IMR-90 (cell line): ENCODE results near the gene CIDEA. TPM values are rescaled to one million over a fixed set of nuclear protein-coding genes. Genes with fewer than 3 reads are reported as not detected.

Source experiments
- ATAC-seq: fragments of 200-7000 bp; cut with Tn5 transposase; 2 replicates; pipeline ENCODE4 v1.9.1; 2020; ENCODE audit warnings: low read depth, mild to moderate bottlenecking, moderate library complexity
- BruUV-seq: library from RNA; stranded (reverse); fragments of 400-500 nt; replicated peaks from 2 replicates; lab custom pipeline; 2021; lab: Mats Ljungman, UMichigan
- CTCF ChIA-PET: fragments of 300-600 bp; formaldehyde crosslinking; extraction: SDS; loops from one replicate; lab custom pipeline; 2021; ENCODE audit warnings: antibody characterized with exemption; lab: Yijun Ruan, JAX
- POLR2A ChIA-PET: fragments of 300-600 bp; sonication (Branson Sonifier 250); formaldehyde crosslinking; loops from one replicate; lab custom pipeline; 2022; ENCODE audit warnings: antibody characterized with exemption; ENCODE audit not compliant: unreplicated experiment; lab: Charles Lee
- DNase-seq: peaks from one replicate; pipeline ENCODE4 v3.0.0; 2013
- H2AFZ ChIP-seq: replicated peaks from 2 replicates; pipeline ENCODE3; 2013; ENCODE audit warnings: low read length, mild to moderate bottlenecking; ENCODE audit not compliant: poor library complexity
- H2AK5ac ChIP-seq: 2 replicates; pipeline ENCODE4 v1.6.1; 2013; ENCODE audit warnings: low read depth, low read length, inconsistent platforms
- H2AK9ac ChIP-seq: replicated peaks from 2 replicates; pipeline ENCODE3; 2013; ENCODE audit warnings: mild to moderate bottlenecking, low read depth, low read length, moderate library complexity; ENCODE audit not compliant: poor library complexity
- H2BK120ac ChIP-seq: 2 replicates; pipeline ENCODE4 v1.6.1; 2013; ENCODE audit warnings: low read depth, low read length, inconsistent platforms
- H2BK15ac ChIP-seq: 3 replicates; pipeline ENCODE4 v1.6.1; 2013; ENCODE audit warnings: low read depth, low read length, inconsistent platforms
- H2BK20ac ChIP-seq: 2 replicates; pipeline ENCODE4 v1.6.1; 2013; ENCODE audit warnings: low read depth, mild to moderate bottlenecking, inconsistent platforms, low read length, moderate library complexity
- H2BK5ac ChIP-seq: 2 replicates; pipeline ENCODE4 v1.6.1; 2013; ENCODE audit warnings: mild to moderate bottlenecking, low read depth, low read length, inconsistent platforms; ENCODE audit not compliant: poor library complexity, severe bottlenecking
- H3K14ac ChIP-seq: replicated peaks from 2 replicates; pipeline ENCODE4 v1.6.1; 2013; ENCODE audit warnings: low read depth, low read length, inconsistent platforms
- H3K18ac ChIP-seq: 2 replicates; pipeline ENCODE4 v1.6.1; 2013; ENCODE audit warnings: low read depth, low read length, control low read depth
- H3K23ac ChIP-seq: 2 replicates; pipeline ENCODE4 v1.6.1; 2013; ENCODE audit warnings: low read depth, low read length, inconsistent platforms
- H3K27ac ChIP-seq: 2 replicates; pipeline ENCODE4 v1.5.1; 2013; ENCODE audit warnings: mild to moderate bottlenecking, control low read depth, low read length; ENCODE audit not compliant: insufficient read depth
- H3K27me3 ChIP-seq: 2 replicates; pipeline ENCODE4 v1.6.1; 2013; ENCODE audit warnings: low read length; ENCODE audit not compliant: control insufficient read depth, insufficient read depth
- H3K36me3 ChIP-seq: 2 replicates; pipeline ENCODE4 v1.6.1; 2013; ENCODE audit warnings: low read length, mixed read lengths; ENCODE audit not compliant: control insufficient read depth, insufficient read depth
- H3K4ac ChIP-seq: 2 replicates; pipeline ENCODE4 v1.6.1; 2013; ENCODE audit warnings: low read depth, low read length, inconsistent platforms
- H3K4me1 ChIP-seq: 2 replicates; pipeline ENCODE4 v1.6.1; 2013; ENCODE audit warnings: low read length, mixed read lengths; ENCODE audit not compliant: control insufficient read depth, insufficient read depth
- H3K4me2 ChIP-seq: 2 replicates; pipeline ENCODE4 v1.6.1; 2013; ENCODE audit warnings: low read depth, mild to moderate bottlenecking, control low read depth, low read length, moderate library complexity
- H3K4me3 ChIP-seq: 2 replicates; pipeline ENCODE4 v1.5.1; 2013; ENCODE audit warnings: low read depth, mild to moderate bottlenecking, control low read depth, low read length, moderate library complexity; ENCODE audit not compliant: insufficient read depth
- H3K56ac ChIP-seq: 2 replicates; pipeline ENCODE4 v1.6.1; 2013; ENCODE audit warnings: low read length, inconsistent platforms; ENCODE audit not compliant: insufficient read depth; ENCODE audit errors: extremely low read depth
- H3K79me1 ChIP-seq, 2 experiments: 2 replicates each; pipeline ENCODE4 v1.6.1; 2013; ENCODE audit warnings: low read length in 2 of 2, inconsistent platforms in 1 of 2, low read depth in 1 of 2
- H3K9ac ChIP-seq: 2 replicates; pipeline ENCODE4 v1.6.1; 2013; ENCODE audit warnings: low read depth, low read length, control low read depth
- H3K9me1 ChIP-seq: 2 replicates; pipeline ENCODE4 v1.6.1; 2013; ENCODE audit warnings: low read length, inconsistent platforms; ENCODE audit not compliant: insufficient read depth
- H3K9me3 ChIP-seq: 2 replicates; pipeline ENCODE4 v1.6.1; 2013; ENCODE audit warnings: low read length; ENCODE audit not compliant: control insufficient read depth, insufficient read depth
- H4K20me1 ChIP-seq: 2 replicates; pipeline ENCODE4 v1.6.1; 2013; ENCODE audit warnings: low read length, inconsistent platforms; ENCODE audit not compliant: insufficient read depth
- H4K5ac ChIP-seq: 2 replicates; pipeline ENCODE4 v1.6.1; 2013; ENCODE audit warnings: mild to moderate bottlenecking, low read depth, low read length, control low read depth
- H4K8ac ChIP-seq, 2 experiments: 2 replicates each; pipeline ENCODE4 v1.6.1; 2013; ENCODE audit warnings: low read depth in 2 of 2, low read length in 2 of 2, control low read depth in 1 of 2, inconsistent platforms in 1 of 2
- H4K91ac ChIP-seq: 2 replicates; pipeline ENCODE4 v1.6.1; 2013; ENCODE audit warnings: low read depth, low read length, inconsistent platforms; ENCODE audit not compliant: insufficient read depth
- BHLHE40 ChIP-seq: fragments of 150-350 bp; IDR thresholded peaks from 2 replicates; pipeline ENCODE4 v1.6.1; 2016; ENCODE audit warnings: mild to moderate bottlenecking, low read depth, low read length
- CEBPB ChIP-seq: IDR thresholded peaks from 2 replicates; pipeline ENCODE4 v1.6.1; 2012; ENCODE audit warnings: low read depth, low read length, improper control_type of control experiment
- CHD1 ChIP-seq: IDR thresholded peaks from 2 replicates; pipeline ENCODE4 v1.6.1; 2012; ENCODE audit warnings: low read depth, low read length, improper control_type of control experiment
- FOS ChIP-seq: fragments of 150-350 bp; IDR thresholded peaks from 2 replicates; pipeline ENCODE4 v1.6.1; 2016; ENCODE audit warnings: low read depth, low read length
- MAZ ChIP-seq: IDR thresholded peaks from 2 replicates; pipeline ENCODE4 v1.6.1; 2012; ENCODE audit warnings: low read depth, mild to moderate bottlenecking, low read length, improper control_type of control experiment, moderate library complexity, borderline replicate concordance
- MXI1 ChIP-seq: IDR thresholded peaks from 2 replicates; pipeline ENCODE4 v1.6.1; 2012; ENCODE audit warnings: low read depth, mild to moderate bottlenecking, low read length, moderate library complexity, borderline replicate concordance
- NFE2L2 ChIP-seq: fragments of 150-350 bp; IDR thresholded peaks from 2 replicates; pipeline ENCODE4 v1.6.1; 2016; ENCODE audit warnings: low read depth, mild to moderate bottlenecking, low read length
- POLR2A ChIP-seq: IDR thresholded peaks from 2 replicates; pipeline ENCODE4 v1.6.1; 2012; ENCODE audit warnings: mild to moderate bottlenecking, low read depth, low read length
- RAD21 ChIP-seq: IDR thresholded peaks from 2 replicates; pipeline ENCODE4 v1.6.1; 2012; ENCODE audit warnings: low read length, improper control_type of control experiment
- RCOR1 ChIP-seq: IDR thresholded peaks from 2 replicates; pipeline ENCODE4 v1.6.1; 2012; ENCODE audit warnings: mild to moderate bottlenecking, low read length, improper control_type of control experiment; ENCODE audit not compliant: insufficient replicate concordance
- RFX5 ChIP-seq: IDR thresholded peaks from 2 replicates; pipeline ENCODE4 v1.8.0; 2012; ENCODE audit warnings: low read depth, mild to moderate bottlenecking, low read length, moderate library complexity
- SMC3 ChIP-seq: fragments of 150-350 bp; IDR thresholded peaks from 2 replicates; pipeline ENCODE4 v1.6.1; 2016; ENCODE audit warnings: low read depth, mild to moderate bottlenecking, antibody characterized with exemption, low read length, moderate library complexity
- WGBS, 2 experiments: methylation state at CpG; one replicate each; pipeline versions ENCODE4 v1.1.5 to v1.1.7; 2013; ENCODE audit warnings: missing lambda C conversion rate in 2 of 2; ENCODE audit not compliant: insufficient read length in 1 of 2; ENCODE audit errors: extremely low coverage in 2 of 2; 5-methylcytosine and 5-hydroxymethylcytosine counted together
- dilution Hi-C: fragments of 300-500 bp; cut with HindIII; formaldehyde crosslinking; loops from one replicate; pipeline ENCODE4 v1.14.3; 2018; ENCODE audit warnings: low sequenced_read_pairs; ENCODE audit not compliant: unreplicated experiment
- in situ Hi-C: fragments of 300-500 bp; cut with MboI; formaldehyde crosslinking; loops from 3 replicates; pipeline ENCODE4 v1.14.3; 2019; ENCODE audit warnings: low sequenced_read_pairs, inconsistent platforms, mixed read lengths
- intact Hi-C: fragments of 100-400 bp; cut with micrococcal nuclease; formaldehyde crosslinking; loops from 2 replicates; pipeline ENCODE4 v1.10.0; 2022
- polyA plus RNA-seq, 3 experiments: library from polyadenylated mRNA; depleted of rRNA; stranded (reverse); fragments of >200 nt; gene quantifications; 2 replicates each; pipeline ENCODE4 v1.2.3, GENCODE V29; 2012; ENCODE audit warnings: low replicate concordance in 1 of 3
- total RNA-seq: library from RNA; depleted of rRNA; stranded (reverse); fragments of >200 nt; gene quantifications from 2 replicates; pipeline ENCODE4 v1.2.3, GENCODE V29; 2012
- TF ChIP-seq, protein P1 (sequence below): fragments of 150-350 bp; IDR thresholded peaks from 2 replicates; pipeline ENCODE4 v1.6.1; 2017; ENCODE audit warnings: mild to moderate bottlenecking, antibody characterized with exemption, low read length, low read depth
- TF ChIP-seq, protein P2 (sequence below): conservative IDR thresholded peaks from 2 replicates; pipeline ENCODE4 v1.5.1; 2012; ENCODE audit warnings: mild to moderate bottlenecking, low read depth, low read length, improper control_type of control experiment
- TF ChIP-seq, protein P3 (sequence below): fragments of 150-350 bp; IDR thresholded peaks from 2 replicates; pipeline ENCODE4 v1.6.1; 2016; ENCODE audit warnings: low read depth, mild to moderate bottlenecking, low read length, moderate library complexity, borderline replicate concordance

CIDEA gene
- total and polyA plus RNA-seq, 2 of the 4 experiments (the other 2 are of a cell fraction) = not detected

DNA sequence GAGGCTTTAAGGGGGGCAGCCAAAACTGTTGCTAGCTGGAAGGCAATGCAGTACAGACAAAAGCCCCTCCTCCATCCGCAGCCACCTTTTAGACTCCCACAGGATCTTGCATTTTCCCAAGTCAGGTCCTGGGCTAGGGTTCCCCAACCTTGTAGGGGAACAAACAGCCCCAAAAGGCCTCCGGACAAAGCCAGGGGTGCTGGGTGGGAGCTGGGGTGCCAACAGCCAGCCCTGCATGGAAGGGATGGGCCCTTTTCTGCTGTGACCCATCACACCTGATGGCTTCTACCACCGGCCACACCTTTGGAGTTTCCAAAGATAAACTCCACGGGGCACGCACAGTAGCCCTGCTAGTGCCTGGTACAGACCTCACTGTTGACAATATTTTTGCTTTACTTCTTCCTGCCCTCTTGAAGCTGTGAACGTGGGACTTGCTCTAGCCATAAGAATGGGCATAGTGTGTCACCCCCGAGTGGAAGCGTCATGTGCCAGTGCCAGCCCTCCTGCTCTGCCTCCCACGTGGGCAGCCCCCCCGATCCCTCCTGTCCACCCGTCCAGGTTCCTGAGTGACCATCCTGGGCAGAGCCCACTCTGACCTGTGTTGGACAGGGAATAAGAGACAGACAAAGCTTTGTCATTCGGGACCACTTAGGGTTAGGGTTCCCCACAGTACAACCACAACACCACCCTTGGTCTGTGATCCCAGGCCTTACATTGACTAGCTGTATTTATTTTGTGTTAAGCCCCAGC is 72.7 kb downstream of the CIDEA start:
- dilution Hi-C loops (no loop called here), intact Hi-C loops (no loop called here), in situ Hi-C loops (no loop called here)
- no peak overlapping the region for H2BK120ac ChIP-seq
- POLR2A ChIA-PET = no interaction called here
- H3K79me1 ChIP-seq = peaks cover 27 to 52% of the 10 kb centered on the region in 2 experiments
- no peak overlapping the region for H2AK5ac ChIP-seq
- H3K4me3 ChIP-seq = no peak overlapping the region
- no peak overlapping the region for H3K27ac ChIP-seq
- H3K18ac ChIP-seq = no peak overlapping the region
- peak overlapping the region; percentile 21 for H2AK9ac ChIP-seq
- CTCF ChIA-PET = interaction anchor here (1.4 kb wide), 1 partner anchor 16 kb away, joined by 5 read pairs; no protein-coding TSS in a partner anchor
- H4K5ac ChIP-seq = no peak overlapping the region
- H3K36me3 ChIP-seq = peaks cover 53% of the 10 kb centered on the region
- 100% methylated on average over 3 of the region's 12 CpGs; no CpG with 5 or more reads in 1 of the 2 experiments for WGBS, 2 experiments
- DNase-seq = no peak
- H3K9ac ChIP-seq = no peak overlapping the region
- H3K56ac ChIP-seq = no peak overlapping the region
- no peak overlapping the region for H2AFZ ChIP-seq
- no peak overlapping the region for H2BK5ac ChIP-seq
- no peak overlapping the region for H2BK20ac ChIP-seq
- no peaks in the 10 kb centered on the region for H3K4me1 ChIP-seq
- no peak overlapping the region for H3K4ac ChIP-seq
- H3K23ac ChIP-seq = no peak overlapping the region
- H3K14ac ChIP-seq = no peak overlapping the region
- H4K91ac ChIP-seq = no peak overlapping the region
- no peak overlapping the region for H3K4me2 ChIP-seq
- no peaks in the 10 kb centered on the region for H3K9me3 ChIP-seq
- no peak overlapping the region for H2BK15ac ChIP-seq
- ATAC-seq = peak; percentile 8
- peaks cover 76% of the 10 kb centered on the region for H4K20me1 ChIP-seq
- peaks cover 26% of the 10 kb centered on the region for H3K9me1 ChIP-seq
- H4K8ac ChIP-seq = no peak overlapping the region
- H3K27me3 ChIP-seq = no peaks in the 10 kb centered on the region
- BruUV-seq = no TSS peak
- TF ChIP-seq POLR2A (no peak), BHLHE40 (no peak), RCOR1 (no peak), CHD1 (no peak), RAD21 (no peak), SMC3 (no peak), FOS (no peak), MAZ (no peak), MXI1 (no peak), NFE2L2 (no peak), CEBPB (no peak), RFX5 (no peak)
- TF ChIP-seq, protein P1, sequence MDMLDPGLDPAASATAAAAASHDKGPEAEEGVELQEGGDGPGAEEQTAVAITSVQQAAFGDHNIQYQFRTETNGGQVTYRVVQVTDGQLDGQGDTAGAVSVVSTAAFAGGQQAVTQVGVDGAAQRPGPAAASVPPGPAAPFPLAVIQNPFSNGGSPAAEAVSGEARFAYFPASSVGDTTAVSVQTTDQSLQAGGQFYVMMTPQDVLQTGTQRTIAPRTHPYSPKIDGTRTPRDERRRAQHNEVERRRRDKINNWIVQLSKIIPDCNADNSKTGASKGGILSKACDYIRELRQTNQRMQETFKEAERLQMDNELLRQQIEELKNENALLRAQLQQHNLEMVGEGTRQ = no peak
- TF ChIP-seq, protein P2, sequence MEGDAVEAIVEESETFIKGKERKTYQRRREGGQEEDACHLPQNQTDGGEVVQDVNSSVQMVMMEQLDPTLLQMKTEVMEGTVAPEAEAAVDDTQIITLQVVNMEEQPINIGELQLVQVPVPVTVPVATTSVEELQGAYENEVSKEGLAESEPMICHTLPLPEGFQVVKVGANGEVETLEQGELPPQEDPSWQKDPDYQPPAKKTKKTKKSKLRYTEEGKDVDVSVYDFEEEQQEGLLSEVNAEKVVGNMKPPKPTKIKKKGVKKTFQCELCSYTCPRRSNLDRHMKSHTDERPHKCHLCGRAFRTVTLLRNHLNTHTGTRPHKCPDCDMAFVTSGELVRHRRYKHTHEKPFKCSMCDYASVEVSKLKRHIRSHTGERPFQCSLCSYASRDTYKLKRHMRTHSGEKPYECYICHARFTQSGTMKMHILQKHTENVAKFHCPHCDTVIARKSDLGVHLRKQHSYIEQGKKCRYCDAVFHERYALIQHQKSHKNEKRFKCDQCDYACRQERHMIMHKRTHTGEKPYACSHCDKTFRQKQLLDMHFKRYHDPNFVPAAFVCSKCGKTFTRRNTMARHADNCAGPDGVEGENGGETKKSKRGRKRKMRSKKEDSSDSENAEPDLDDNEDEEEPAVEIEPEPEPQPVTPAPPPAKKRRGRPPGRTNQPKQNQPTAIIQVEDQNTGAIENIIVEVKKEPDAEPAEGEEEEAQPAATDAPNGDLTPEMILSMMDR = no peak
- TF ChIP-seq, protein P3, sequence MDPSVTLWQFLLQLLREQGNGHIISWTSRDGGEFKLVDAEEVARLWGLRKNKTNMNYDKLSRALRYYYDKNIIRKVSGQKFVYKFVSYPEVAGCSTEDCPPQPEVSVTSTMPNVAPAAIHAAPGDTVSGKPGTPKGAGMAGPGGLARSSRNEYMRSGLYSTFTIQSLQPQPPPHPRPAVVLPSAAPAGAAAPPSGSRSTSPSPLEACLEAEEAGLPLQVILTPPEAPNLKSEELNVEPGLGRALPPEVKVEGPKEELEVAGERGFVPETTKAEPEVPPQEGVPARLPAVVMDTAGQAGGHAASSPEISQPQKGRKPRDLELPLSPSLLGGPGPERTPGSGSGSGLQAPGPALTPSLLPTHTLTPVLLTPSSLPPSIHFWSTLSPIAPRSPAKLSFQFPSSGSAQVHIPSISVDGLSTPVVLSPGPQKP = no peak
